ENCODE measurements around the gene RGS16. TPM values are rescaled to one million over a fixed set of nuclear protein-coding genes. Genes with fewer than 3 reads are reported as not detected.

The RGS16 gene
- total RNA-seq (2021) (0.25 TPM in 1 of 2 replicates, not detected in the other), Bru-seq, nascent RNA (percentile 19 among the genes with signal in this experiment), BruChase-seq, experiment 1, labeled RNA remaining after a 2-hour chase (percentile 15 among the genes with signal in this experiment), BruChase-seq, experiment 2, labeled RNA remaining after a 6-hour chase (percentile 10 among the genes with signal in this experiment)
- long read RNA-seq: 0 reads

GRCh38 chr1:182604175-182605164, at the start of gene RGS16:
Gene RGS16 (minus strand): TSS chr1:182604389. CDS start chr1:182604259, 130 bp downstream.
- Histone ChIP-seq H3K9me3 (ENCODE audit: insufficient read depth, low read depth) (no peaks in the 10 kb centered on the region), H2AFZ (peak within 1 kb of the TSS; percentile 91), H3K79me2 (ENCODE audit: low read depth) (no peaks in the 10 kb centered on the region), H3K4me1 (replicated peaks; ENCODE audit: insufficient read depth) (peaks cover 15% of the 10 kb centered on the region), H3K9me2 (ENCODE audit: insufficient read depth) (no peaks in the 10 kb centered on the region), H3K27ac (no peak within 1 kb of the TSS), H3K4me3 (peak within 1 kb of the TSS; percentile 69), H3K4me2 (peak within 1 kb of the TSS; percentile 93), H3K36me3 (ENCODE audit: low read depth) (no peaks in the 10 kb centered on the region), H3F3A (ENCODE audit: insufficient read depth, low read depth) (no peaks in the 10 kb centered on the region), H4K20me1 (ENCODE audit: insufficient read depth) (no peaks in the 10 kb centered on the region), H3K27me3 (ENCODE audit: insufficient read depth, low read depth) (no peaks in the 10 kb centered on the region)
- intact Hi-C loops (cut with micrococcal nuclease; ENCODE audit: unreplicated experiment): loop anchor here (5.0 kb wide), 2 partner anchors 233 to 1018 kb away; partner anchors contain the start of gene DHX9
- peak; percentile 62 to 80 for DNase-seq
- CTCF ChIA-PET: interaction anchor here (0.6 to 1.0 kb wide), 4 partner anchors 178 to 887 kb away, joined by 3 to 6 read pairs (median 3); no protein-coding TSS in a partner anchor
- BruUV-seq (replicated peaks): no TSS peak
- POLR2A ChIA-PET (ENCODE audit: unreplicated experiment): interaction anchor here (1.0 kb wide), 1 partner anchor 180 kb away, joined by 3 read pairs; no protein-coding TSS in a partner anchor
- TF ChIP-seq CTCF (conservative IDR thresholded peaks at IDR 0.05) (no peak), EZH2 (IDR thresholded peaks at IDR 0.05; ENCODE audit: low read depth) (no peak)

- no peak overlapping the region for H3K4me2 ChIP-seq
- no peak for TF ChIP-seq CTCF (conservative IDR thresholded peaks at IDR 0.05)
- no TSS peak for BruUV-seq (replicated peaks)
- no peaks in the 10 kb centered on the region for H3K79me2 ChIP-seq (ENCODE audit: low read depth)
- no peak overlapping the region for H3K27ac ChIP-seq
- CTCF ChIA-PET: no interaction called here
- H3K9me3 ChIP-seq (ENCODE audit: insufficient read depth, low read depth): no peaks in the 10 kb centered on the region
- no peaks in the 10 kb centered on the region for H3F3A ChIP-seq (ENCODE audit: insufficient read depth, low read depth)
- no peaks in the 10 kb centered on the region for H3K9me2 ChIP-seq (ENCODE audit: insufficient read depth)
- no peaks in the 10 kb centered on the region for H3K27me3 ChIP-seq (ENCODE audit: insufficient read depth, low read depth)
- DNase-seq: no peak
- no peaks in the 10 kb centered on the region for H3K4me1 ChIP-seq (replicated peaks; ENCODE audit: insufficient read depth)
- no peak overlapping the region for H3K4me3 ChIP-seq
- no peak overlapping the region for H2AFZ ChIP-seq
- no peaks in the 10 kb centered on the region for H3K36me3 ChIP-seq (ENCODE audit: low read depth)
- intact Hi-C loops (cut with micrococcal nuclease; ENCODE audit: unreplicated experiment): no loop called here
- POLR2A ChIA-PET (ENCODE audit: unreplicated experiment): no interaction called here
- H4K20me1 ChIP-seq (ENCODE audit: insufficient read depth): no peaks in the 10 kb centered on the region
Measured at GRCh38 chr1:182653986-182654385, 49.8 kb upstream of the RGS16 start.

GRCh38 chr1:182652933-182653332, 48.7 kb upstream of the RGS16 start:
- TF ChIP-seq EZH2 (IDR thresholded peaks at IDR 0.05; ENCODE audit: low read depth) (no peak), CTCF (conservative IDR thresholded peaks at IDR 0.05) (no peak)
- Histone ChIP-seq H3K79me2 (ENCODE audit: low read depth) (no peaks in the 10 kb centered on the region), H2AFZ (no peak overlapping the region), H3K9me3 (ENCODE audit: insufficient read depth, low read depth) (no peaks in the 10 kb centered on the region), H3K36me3 (ENCODE audit: low read depth) (no peaks in the 10 kb centered on the region), H3K27ac (no peak overlapping the region), H3F3A (ENCODE audit: insufficient read depth, low read depth) (no peaks in the 10 kb centered on the region), H3K4me3 (no peak overlapping the region), H3K9me2 (ENCODE audit: insufficient read depth) (no peaks in the 10 kb centered on the region), H4K20me1 (ENCODE audit: insufficient read depth) (no peaks in the 10 kb centered on the region), H3K4me2 (no peak overlapping the region), H3K27me3 (ENCODE audit: insufficient read depth, low read depth) (no peaks in the 10 kb centered on the region), H3K4me1 (replicated peaks; ENCODE audit: insufficient read depth) (no peaks in the 10 kb centered on the region)
- DNase-seq: no peak
- intact Hi-C loops (cut with micrococcal nuclease; ENCODE audit: unreplicated experiment): no loop called here
- ChIA-PET CTCF (no interaction called here), POLR2A (ENCODE audit: unreplicated experiment) (no interaction called here)
- BruUV-seq (replicated peaks): no TSS peak
